Measurements from ENCODE around the gene GORASP2.

Gene GORASP2

GRCh38 chr2:170887496-170887895 is 41.6 kb upstream of the GORASP2 start:
- no peak for DNase-seq (ENCODE audit: extremely low read depth, low read depth)
- TF ChIP-seq, protein P1, sequence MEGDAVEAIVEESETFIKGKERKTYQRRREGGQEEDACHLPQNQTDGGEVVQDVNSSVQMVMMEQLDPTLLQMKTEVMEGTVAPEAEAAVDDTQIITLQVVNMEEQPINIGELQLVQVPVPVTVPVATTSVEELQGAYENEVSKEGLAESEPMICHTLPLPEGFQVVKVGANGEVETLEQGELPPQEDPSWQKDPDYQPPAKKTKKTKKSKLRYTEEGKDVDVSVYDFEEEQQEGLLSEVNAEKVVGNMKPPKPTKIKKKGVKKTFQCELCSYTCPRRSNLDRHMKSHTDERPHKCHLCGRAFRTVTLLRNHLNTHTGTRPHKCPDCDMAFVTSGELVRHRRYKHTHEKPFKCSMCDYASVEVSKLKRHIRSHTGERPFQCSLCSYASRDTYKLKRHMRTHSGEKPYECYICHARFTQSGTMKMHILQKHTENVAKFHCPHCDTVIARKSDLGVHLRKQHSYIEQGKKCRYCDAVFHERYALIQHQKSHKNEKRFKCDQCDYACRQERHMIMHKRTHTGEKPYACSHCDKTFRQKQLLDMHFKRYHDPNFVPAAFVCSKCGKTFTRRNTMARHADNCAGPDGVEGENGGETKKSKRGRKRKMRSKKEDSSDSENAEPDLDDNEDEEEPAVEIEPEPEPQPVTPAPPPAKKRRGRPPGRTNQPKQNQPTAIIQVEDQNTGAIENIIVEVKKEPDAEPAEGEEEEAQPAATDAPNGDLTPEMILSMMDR (IDR thresholded peaks at IDR 0.05; ENCODE audit: low read depth, low read length, missing control alignments) = no peak
- no peak overlapping the region for H3K4me3 ChIP-seq (replicated peaks; ENCODE audit: low read depth, low read length)

GRCh38 chr2:170887896-170888295 is 41.2 kb upstream of the GORASP2 start:
- TF ChIP-seq, protein P1 (IDR thresholded peaks at IDR 0.05; ENCODE audit: low read depth, low read length, missing control alignments) = no peak
- no peak for DNase-seq (ENCODE audit: extremely low read depth, low read depth)
- no peak overlapping the region for H3K4me3 ChIP-seq (replicated peaks; ENCODE audit: low read depth, low read length)

GRCh38 chr2:170891893-170892292 is 37.2 kb upstream of the GORASP2 start:
- TF ChIP-seq, protein P1 (IDR thresholded peaks at IDR 0.05; ENCODE audit: low read depth, low read length, missing control alignments) = no peak
- DNase-seq (ENCODE audit: extremely low read depth, low read depth) = no peak
- H3K4me3 ChIP-seq (replicated peaks; ENCODE audit: low read depth, low read length) = no peak overlapping the region

DNA sequence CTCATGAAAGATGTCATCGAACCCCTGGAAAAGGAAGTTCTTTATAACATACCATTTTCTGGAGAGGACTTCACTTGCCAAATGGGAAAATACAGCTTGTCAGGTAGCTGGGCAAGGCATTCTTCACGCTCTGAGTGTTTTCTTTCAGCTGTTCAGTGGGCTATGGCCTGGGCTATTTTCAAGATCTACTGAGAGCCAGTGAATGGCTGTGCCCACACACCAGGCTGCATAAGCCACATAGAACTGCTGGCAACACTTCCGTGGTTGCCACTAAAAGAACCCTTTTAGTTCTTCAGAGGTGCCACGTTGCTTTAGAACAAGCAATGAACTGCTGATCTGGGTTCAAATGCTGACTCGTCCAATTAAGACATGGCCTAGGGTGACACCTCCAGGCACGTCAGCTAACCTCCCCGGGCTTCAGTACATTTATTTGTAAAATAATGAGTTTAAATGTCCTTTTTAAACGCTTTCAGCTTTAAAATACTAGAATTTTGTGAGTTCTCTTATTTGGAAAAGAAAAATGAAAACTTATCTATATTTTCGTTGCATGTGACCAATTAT is 36.6 kb upstream of the GORASP2 start:
- H3K4me3 ChIP-seq (replicated peaks; ENCODE audit: low read depth, low read length) = no peak overlapping the region
- no peak for DNase-seq (ENCODE audit: extremely low read depth, low read depth)
- TF ChIP-seq, protein P1 (IDR thresholded peaks at IDR 0.05; ENCODE audit: low read depth, low read length, missing control alignments) = no peak

DNA sequence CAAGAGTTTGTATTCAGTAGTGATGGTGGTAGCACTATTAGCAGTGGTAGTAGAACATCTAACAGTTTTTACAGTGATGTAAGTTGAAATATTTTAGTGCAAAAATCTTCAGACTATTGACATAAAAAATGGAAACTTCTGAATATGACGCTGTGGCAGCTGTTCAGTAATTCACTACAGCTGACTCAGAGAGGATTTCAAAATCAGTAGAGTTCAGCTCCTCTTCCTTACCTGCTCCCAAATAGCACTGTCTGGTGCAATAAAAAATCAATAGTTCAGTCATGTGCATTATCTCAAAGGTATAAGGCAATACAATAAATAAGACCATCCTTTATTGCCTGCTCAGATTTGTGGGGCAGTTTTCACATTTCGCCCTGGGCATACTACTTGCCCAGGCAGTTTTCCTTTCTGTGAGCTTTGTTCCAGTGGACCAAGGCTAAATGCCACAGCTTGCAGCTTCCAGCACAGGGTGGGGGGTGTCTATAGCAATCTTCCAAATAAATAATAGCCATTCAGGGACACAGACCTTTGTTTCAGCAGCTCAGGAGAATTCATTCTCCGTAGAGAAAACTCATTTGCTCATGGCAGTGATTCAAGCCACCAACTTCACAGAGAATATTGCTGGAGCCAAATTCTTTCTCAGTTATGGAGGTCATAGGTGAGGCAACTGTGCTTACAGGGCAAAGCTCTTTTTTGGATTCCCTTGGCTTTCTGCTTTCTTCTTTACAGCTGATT is 33.9 kb upstream of the GORASP2 start:
- no peak for DNase-seq (ENCODE audit: extremely low read depth, low read depth)
- H3K4me3 ChIP-seq (replicated peaks; ENCODE audit: low read depth, low read length) = no peak overlapping the region
- TF ChIP-seq, protein P1 (IDR thresholded peaks at IDR 0.05; ENCODE audit: low read depth, low read length, missing control alignments) = no peak

DNA sequence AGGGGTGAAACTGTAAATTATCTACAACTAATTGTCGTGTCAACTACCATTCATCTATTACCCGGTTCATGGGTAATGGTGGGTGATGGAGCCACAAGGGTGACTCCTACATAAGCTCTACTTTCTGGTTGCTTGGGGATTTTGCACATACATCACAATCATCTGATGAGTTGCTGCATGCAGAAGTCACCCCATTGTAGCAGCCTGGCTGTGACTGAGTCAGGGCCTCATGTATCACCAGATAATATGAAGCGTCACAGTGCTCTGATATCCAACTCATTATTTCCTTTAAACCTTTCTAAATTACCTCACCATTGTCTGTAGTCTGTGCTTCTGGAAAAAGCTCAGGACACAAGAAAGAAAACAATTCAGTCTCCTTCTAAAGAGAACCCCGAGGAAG is 32.4 kb upstream of the GORASP2 start:
- no peak overlapping the region for H3K4me3 ChIP-seq (replicated peaks; ENCODE audit: low read depth, low read length)
- TF ChIP-seq, protein P1 (IDR thresholded peaks at IDR 0.05; ENCODE audit: low read depth, low read length, missing control alignments) = no peak
- no peak for DNase-seq (ENCODE audit: extremely low read depth, low read depth)

Data from HFF-Myc (cell line).